AG09309 (cell line): ENCODE results near the gene SNX6.

Experiments
- DNase-seq: peaks from one replicate; pipeline ENCODE4 v3.0.0-alpha.2; 2010; ENCODE audit warnings: low read depth
- H3K4me3 ChIP-seq: 2 replicates; pipeline ENCODE4 v1.5.1; 2011; ENCODE audit warnings: mild to moderate bottlenecking, low read depth, low read length, moderate library complexity; ENCODE audit not compliant: control insufficient read depth
- TF ChIP-seq, protein P1 (sequence below): IDR thresholded peaks from 2 replicates; pipeline ENCODE4 v1.5.1; 2011; ENCODE audit warnings: mild to moderate bottlenecking, low read depth, low read length, inconsistent platforms; ENCODE audit not compliant: insufficient read depth, control insufficient read depth; ENCODE audit errors: missing control alignments

SNX6 gene

DNA sequence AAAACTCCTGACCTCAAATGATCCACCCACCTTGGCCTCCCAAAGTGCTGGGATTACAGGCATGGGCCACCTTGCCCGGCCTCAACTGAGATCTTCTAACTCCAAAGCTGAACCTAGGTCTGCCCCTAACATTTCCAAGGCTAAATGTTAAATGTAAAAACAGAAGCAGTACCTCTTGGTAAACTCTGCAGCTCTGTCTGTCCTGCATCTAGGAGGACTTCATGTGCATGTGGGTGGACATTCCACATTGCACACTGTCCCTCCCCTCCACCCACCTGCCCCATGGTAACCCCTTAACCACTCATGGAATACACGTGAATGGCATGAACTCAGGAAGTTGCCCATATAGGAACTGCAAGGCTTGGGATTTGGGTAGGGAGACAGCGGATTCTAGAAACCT lies 33.1 kb downstream of the SNX6 start:
- H3K4me3 ChIP-seq, result no peak overlapping the region
- TF ChIP-seq, protein P1, sequence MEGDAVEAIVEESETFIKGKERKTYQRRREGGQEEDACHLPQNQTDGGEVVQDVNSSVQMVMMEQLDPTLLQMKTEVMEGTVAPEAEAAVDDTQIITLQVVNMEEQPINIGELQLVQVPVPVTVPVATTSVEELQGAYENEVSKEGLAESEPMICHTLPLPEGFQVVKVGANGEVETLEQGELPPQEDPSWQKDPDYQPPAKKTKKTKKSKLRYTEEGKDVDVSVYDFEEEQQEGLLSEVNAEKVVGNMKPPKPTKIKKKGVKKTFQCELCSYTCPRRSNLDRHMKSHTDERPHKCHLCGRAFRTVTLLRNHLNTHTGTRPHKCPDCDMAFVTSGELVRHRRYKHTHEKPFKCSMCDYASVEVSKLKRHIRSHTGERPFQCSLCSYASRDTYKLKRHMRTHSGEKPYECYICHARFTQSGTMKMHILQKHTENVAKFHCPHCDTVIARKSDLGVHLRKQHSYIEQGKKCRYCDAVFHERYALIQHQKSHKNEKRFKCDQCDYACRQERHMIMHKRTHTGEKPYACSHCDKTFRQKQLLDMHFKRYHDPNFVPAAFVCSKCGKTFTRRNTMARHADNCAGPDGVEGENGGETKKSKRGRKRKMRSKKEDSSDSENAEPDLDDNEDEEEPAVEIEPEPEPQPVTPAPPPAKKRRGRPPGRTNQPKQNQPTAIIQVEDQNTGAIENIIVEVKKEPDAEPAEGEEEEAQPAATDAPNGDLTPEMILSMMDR, result no peak
- no peak for DNase-seq

GRCh38 chr14:34593740-34594375 lies 36.1 kb downstream of the SNX6 start:
- H3K4me3 ChIP-seq, result no peak overlapping the region
- TF ChIP-seq, protein P1, result no peak
- peak; percentile 29 for DNase-seq

DNA sequence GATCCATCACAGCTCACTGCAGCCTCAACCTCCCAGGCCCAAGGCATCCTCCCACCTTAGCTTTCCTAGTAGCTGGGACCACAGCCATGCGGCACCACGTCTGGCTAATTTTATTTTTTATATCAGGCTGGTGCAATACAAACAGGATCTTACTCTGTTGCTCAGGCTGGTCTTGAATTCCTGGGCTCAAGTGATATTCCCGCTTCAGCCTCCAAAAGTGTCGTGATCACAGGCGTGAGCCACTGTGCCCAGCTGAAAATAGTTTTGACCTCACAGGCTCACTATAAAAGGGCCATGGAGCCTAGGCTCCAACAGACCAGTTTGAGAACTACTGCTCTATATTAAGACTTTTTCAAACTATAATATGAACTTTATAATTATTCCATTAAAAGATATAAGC lies 37.3 kb downstream of the SNX6 start:
- H3K4me3 ChIP-seq, result no peak overlapping the region
- DNase-seq, result no peak
- TF ChIP-seq, protein P1, result no peak

GRCh38 chr14:34583525-34583924 lies 46.4 kb downstream of the SNX6 start:
- no peak overlapping the region for H3K4me3 ChIP-seq
- no peak for DNase-seq
- TF ChIP-seq, protein P1, result no peak

- H3K4me3 ChIP-seq, result no peak overlapping the region
- DNase-seq, result no peak
- TF ChIP-seq, protein P1, result no peak
These were observed 47.7 kb downstream of the SNX6 start for GRCh38 chr14:34582117-34582680.

- no peak overlapping the region for H3K4me3 ChIP-seq
- TF ChIP-seq, protein P1, result no peak
- no peak for DNase-seq
These were observed 49.6 kb downstream of the SNX6 start for GRCh38 chr14:34580381-34580780.
